A673 (cell line): ENCODE data around the gene MUS81.

Source experiments
- CTCF ChIP-seq: fragments of 300-800, 200-600 bp; sonication (generic); conservative IDR thresholded peaks from 2 replicates; pipeline ENCODE4 v1.5.1; 2017; ENCODE audit warnings: low read depth, mild to moderate bottlenecking, antibody characterized with exemption, low read length, moderate library complexity, mixed read lengths
- EZH2 ChIP-seq: fragments of 200-600 bp; sonication (generic); IDR thresholded peaks from 2 replicates; pipeline ENCODE4 v1.6.1; 2017; ENCODE audit warnings: borderline replicate concordance, low read depth, mild to moderate bottlenecking, mixed read lengths, antibody characterized with exemption, low read length; ENCODE audit not compliant: poor library complexity, severe bottlenecking

DNA sequence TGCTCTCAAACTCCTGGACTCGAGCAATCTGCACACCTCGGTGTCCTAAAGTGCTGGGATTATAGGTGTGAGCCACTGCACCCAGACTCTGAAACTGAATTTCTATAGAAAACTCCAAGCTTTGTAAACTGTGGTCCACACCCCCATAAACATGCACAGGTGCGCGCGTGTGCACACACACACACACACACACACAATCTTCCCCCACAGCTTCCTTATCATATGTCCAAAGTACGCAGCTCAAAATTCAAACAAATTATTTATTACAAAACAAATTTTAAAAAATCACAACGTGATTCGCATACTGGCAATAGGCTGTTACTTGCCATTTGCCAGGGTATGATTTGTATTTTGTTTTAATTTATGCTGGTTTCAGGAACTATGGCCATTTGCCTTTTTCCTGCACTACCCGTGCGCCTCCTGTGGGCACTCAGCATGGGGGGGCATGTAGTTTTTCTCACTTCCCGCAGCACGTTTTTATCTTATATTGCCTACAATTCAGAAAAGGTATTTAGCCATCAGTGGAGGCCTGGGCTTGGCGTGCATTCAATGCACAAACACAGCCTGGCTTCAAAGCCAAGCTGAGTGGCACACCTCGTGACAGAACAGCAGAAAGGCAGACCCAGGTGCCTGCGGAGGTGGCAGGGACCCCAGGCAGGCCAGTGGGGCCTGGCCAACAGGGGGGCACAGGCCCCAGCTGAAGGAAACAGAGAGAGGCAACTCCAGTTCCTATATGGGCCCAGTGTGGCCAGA, 37.3 kb upstream of the MUS81 start:
- TF ChIP-seq CTCF (no peak), EZH2 (no peak)
